ENCODE results near the gene OGDHL.
"Not testable (repeated sequence)": the region's sequence is repeated elsewhere in the genome, so short reads cannot be mapped to it uniquely, and the experiment has no call there.

Gene OGDHL

DNA sequence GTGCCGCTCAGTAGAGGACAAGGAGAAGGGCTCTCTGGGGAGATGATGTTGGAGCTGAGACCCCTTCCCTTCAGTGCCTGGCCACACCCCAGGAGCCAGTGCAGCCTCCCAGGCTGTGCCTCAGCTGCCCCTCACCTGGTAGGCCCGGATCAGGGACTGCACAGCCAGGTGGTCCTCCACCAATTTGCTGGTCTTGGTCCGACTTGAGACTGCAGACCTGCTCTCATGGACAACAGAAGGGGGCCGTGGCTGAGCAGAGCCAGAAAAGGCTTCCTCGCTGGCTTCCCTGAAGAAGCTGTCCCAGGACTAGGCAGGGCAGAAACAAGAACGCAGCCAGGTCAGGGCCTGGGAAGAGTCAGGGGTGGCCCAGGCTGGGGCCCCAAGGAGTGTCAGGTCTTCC is 5.5 kb downstream of the OGDHL start:
- DNase-seq (ENCODE audit: low read depth in 2 of 2): no peak

DNA sequence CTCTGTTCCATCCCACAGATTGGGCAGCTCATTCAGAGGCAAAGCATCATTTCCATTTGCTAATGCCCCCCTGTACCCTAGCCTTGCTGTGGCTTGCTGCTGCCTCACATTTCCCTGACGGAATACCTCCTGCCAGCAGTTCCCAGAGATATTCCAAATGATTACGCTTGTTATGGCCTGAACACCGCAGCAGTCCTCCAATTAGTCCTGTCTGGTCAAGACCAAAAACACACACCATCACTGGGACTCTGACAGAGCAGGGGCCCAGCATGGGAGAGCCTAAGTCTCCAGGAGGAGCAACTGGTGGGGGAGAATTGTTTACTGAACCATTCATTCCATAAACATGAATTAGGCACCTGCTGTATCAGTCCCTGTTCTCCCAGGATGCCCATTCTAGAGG is 6.1 kb downstream of the OGDHL start:
- no peak for DNase-seq (ENCODE audit: low read depth in 2 of 2)

DNA sequence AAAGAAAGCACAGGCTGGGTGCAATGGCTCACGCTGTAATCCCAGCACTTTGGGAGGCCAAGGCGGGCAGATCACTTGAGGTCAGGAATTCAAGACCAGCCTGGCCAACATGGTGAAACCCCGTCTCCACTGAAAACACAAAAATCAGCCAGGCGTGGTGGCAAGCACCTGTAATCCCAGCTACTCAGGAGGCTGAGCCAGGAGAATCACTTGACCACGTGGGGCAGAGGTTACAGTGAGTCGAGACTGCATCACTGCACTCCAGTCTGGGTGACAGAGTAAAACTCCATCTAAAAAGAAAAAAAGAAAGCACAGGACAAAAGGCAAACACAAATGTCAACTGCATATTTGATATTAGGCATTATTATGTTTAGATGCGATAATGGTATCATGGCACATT is 7.2 kb downstream of the OGDHL start:
- DNase-seq (ENCODE audit: low read depth in 2 of 2): not testable (repeated sequence)

DNA sequence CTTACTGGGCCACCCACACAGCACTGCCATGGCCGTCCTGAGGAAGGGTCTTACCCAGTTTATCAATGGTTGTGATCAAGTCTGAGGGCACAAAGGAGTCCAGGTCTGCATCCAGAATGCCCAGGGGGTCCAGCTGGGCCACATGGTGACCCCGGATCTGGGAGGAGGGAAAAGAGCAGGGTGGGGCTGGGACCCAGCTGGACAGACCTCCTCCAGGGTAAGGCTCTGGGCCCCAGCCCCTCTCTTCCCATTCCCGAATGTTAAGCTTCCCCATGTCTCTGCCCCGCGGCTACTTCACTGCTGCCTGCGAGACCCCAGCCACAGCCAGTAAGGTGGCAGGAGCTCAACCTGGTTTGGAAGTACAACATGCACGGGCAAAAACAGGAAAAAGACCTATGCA is 9.5 kb downstream of the OGDHL start:
- no peak for DNase-seq (ENCODE audit: low read depth in 2 of 2)

DNA sequence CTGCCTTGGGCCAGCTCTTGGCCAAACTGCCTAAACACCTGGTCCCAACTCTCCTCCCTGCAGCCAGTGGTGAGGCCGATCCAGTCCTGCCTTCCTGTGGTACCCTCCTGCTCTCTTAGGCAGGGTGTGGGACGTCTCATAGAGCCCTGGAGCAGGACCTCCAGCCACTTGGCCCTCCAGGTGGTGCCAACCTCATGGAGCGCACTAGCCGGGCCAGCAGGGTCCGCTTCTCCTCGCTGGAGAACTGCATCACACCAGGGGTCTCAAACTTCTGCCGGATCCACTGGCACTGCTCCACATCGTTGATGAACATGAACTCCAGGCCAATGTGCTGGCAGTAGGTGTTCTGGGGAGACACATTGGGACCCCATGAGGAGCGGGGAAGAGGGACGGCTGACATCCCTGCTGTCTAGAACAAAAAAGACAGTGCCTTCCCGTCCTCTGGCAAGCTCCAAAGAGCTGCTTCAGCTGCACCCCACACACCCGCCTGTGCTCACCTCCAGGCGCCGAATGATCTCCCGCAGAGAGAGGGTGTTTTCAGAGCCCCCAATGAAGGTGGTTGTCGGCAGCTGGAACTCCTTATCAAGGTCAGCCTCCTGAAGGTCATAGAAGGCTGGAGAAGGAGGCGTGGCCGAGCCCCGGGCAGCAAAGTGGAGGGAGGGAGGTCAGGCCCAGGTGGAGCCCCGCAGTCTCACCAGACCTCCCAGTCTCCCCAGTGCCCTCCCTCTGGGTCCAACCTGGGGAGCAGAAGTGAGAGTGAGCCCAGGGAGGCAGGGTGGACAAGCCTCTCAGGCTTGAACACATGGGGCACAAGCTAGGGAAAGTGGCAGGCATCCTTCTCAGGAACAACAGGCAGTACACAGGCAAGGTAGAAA is 10.2 kb downstream of the OGDHL start:
- no peak for DNase-seq (ENCODE audit: low read depth in 2 of 2)

DNA sequence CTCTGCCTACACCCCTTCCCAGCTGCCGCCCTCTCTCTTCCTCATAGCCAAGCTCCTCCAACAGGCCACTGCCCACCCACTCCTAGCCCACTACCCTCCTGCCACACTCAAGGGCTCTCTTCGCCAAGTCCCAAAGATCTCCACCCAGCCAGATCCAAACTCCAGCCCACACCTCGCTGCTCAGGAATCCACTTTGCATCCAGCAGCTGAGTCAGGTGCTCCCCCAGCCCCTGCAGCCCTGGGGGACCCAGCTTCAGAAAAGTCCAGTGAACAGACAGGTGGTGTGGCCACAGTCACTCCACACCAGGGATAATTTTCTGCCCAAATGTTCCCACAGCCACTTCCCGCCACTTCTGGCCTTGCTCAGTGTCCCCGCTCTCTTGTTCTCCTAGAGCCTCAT is 10.9 kb downstream of the OGDHL start:
- DNase-seq (ENCODE audit: low read depth in 2 of 2): no peak

DNA sequence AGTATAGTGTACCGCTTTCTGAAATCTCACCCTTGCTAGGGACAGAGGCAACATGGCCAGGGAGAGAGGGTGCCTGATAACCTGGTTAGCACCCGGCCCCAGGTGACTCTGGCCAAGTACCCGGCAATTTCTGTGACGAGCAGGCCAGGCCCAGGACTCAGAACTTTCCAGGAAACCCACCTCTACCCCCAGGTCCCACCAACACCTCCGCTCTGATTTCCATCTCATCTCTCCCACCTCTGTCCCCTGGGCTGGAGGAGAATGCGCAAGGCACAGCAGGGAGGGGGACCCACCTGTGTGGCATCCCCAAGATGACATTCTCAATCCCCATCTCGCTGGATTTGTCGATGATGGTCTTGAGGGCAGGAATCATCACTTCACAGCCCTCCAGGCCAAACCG is 11.6 kb downstream of the OGDHL start:
- no peak for DNase-seq (ENCODE audit: low read depth in 2 of 2)

DNA sequence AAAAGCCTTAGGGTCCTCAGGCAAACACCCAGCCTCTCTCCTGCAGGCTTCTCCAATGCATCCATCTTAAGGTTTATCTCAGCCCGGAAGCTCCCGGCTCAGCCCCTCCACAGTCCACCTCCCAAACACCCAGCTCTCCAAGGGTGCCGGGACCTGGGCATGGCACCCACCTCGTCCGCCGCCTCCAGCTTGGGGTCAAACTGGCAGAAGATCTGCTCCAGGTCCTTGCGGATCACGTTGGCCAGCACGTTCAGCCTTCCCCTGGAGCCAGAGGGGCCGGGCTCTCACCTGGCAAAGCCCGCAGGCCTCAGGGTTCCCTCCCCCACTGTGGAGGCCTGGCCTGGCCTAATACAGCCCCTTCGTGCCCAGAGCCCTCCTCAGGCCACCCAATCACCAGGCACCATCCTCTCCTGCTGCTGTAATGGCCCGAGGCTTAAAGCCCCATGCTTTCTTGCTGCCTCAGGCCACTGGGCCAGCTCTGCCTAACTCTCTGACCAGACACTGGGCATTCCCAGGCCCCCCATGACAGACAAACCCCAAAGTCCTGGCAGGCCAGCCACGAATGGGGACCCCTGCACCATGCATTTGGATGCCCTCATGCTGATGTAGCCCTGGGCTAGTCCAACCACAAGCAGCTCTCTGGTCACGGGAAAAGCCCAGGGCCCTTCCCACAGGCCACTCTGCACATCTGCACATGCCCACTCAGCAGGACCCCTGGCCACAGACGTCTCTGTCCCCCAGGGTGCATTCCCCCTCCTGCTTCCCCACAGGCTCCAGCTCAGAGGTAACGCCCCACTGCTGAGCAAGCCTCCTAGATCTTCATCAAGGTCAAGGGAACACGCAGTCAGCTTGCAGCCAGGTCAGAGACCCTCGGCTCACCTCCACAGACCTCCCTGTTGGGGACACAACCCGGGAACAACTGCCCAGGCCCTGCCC is 12.3 kb downstream of the OGDHL start:
- DNase-seq (ENCODE audit: low read depth in 2 of 2): no peak

DNA sequence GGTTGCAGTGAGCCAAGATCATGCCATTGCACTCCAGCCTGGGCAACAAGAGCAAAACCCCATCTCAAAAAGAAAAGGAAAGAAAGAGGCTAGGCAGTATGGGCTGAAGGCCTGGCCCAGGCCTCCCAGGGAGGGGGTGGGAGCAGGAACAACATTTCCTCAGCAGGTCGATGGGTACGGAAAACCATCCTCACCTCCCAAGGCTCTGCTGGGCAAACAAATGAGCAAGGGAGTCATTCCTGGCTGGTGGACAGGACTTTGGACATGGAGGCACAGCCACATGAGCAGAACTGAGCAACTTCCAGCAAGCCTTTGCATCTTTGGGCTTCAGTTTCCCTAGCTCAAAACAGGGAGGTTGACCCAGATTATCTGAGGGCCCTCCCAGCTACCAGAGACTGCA is 13.0 kb downstream of the OGDHL start:
- no peak for DNase-seq (ENCODE audit: low read depth in 2 of 2)

DNA sequence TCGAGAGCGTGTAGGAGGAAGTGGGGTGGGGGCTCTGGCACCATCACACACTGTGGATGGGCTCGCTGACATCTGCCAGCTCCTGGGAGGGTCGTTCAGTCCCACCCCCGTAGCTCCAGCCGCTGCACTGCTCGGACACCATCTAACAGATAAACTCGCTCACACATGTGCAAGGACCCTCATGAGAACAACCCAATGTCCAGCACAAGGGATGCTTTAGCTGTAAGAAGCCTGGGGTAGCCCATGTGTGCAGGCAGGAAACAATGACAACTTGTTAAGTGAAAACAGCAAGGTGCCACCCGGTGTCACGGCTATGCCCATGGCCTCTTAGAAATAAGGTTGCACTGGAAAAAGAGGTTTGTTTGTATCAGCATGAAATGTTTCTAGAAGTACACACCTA is 14.1 kb downstream of the OGDHL start:
- no peak for DNase-seq (ENCODE audit: low read depth in 2 of 2)

DNA sequence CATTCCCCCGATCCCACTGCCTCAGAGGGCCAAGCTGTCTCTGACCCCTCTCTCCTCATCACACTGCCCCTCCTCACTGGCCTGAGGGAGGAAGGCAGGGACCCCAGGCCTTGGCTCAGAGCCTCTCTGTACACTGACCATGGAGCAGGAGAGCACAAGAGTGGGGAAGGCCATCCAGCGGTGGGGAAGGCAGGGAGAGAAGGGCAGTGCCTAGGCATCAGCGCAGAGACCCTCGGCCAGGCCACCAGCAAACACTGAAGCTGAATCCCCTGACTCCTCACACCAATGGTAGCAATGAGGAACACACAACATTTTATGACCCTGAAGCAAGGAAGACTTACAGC is 14.8 kb downstream of the OGDHL start:
- no peak for DNase-seq (ENCODE audit: low read depth in 2 of 2)

DNA sequence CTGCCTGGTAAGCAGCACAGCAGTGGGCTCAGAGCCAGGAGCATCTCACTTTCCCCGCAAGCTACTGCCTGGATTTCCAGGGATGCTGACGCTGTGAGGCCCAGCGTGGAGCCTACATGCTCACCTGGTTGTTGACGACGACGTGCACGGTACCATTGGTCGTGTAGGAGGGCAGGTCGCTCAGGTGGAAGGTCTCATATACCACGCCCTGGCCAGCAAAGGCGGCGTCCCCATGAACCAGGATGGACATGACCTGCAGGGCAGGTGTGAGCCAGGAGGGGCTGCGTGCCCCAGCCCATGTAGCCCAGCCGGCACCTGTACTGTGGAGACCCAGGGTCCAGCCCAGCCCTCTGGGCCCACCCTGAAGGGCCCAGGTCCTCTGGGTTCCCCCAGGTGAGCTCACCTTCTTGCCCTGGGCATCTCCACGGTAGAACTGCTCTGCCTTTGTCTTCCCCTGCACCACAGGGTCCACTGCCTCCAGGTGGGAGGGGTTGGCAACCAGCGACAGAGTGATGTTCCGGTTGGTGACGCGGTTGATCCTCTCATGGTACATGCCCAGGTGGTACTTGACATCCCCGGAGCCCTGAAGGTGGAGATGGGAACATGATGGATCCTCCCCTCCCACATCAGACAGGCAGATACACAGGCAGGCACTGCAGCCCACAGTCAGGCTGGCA is 15.4 kb downstream of the OGDHL start:
- DNase-seq (ENCODE audit: low read depth in 2 of 2): no peak

DNA sequence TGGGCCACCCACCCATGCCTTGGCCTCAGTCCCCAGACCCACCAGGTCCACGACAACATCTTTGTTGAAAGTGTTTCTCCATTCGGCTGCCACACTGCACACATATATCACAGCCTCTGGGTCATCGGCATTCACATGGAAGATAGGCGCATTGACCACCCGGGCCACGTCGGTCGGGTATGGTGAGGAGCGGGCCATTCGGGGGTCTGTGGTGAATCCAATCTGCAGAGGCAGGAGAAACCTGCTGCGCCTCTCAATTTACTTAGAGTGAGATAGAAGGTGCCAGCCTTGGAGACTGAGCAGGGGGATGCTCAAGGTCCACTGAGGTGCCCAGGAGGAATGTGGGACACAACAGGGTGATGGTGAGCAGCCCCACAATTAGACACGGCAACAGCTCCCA is 16.4 kb downstream of the OGDHL start:
- no peak for DNase-seq (ENCODE audit: low read depth in 2 of 2)

DNA sequence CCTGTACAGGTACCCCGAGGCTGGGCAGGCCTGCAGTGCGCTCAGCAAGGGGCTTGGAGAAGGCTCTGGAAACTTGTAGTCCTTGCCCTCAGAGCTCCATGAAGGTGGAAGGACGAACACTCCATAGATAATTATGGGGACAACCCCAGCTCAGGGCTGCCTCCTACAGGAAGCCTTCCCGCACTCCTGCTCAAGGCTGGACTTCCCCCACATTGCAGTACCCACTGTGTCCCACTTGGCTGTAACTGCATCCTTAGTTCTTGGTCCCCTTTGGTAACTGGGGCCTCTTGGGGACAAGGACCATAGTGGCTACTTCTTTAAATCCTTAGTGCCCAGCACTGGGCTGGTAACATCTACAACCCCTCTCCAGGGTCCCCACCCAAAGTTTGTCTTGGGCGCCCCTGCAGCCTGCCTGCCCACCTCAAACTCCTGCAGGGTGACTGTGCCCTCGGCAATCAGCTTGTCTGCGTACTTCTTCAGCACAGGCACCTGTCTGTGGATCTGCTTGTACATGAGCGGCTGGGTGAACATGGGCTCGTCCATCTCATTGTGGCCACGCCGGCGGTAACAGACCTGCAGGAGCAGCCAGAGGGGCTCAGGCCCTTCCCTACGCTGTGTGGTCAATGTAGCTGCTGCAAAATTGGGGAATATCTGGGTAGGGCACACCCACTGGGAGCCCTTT is 17.1 kb downstream of the OGDHL start:
- no peak for DNase-seq (ENCODE audit: low read depth in 2 of 2)

DNA sequence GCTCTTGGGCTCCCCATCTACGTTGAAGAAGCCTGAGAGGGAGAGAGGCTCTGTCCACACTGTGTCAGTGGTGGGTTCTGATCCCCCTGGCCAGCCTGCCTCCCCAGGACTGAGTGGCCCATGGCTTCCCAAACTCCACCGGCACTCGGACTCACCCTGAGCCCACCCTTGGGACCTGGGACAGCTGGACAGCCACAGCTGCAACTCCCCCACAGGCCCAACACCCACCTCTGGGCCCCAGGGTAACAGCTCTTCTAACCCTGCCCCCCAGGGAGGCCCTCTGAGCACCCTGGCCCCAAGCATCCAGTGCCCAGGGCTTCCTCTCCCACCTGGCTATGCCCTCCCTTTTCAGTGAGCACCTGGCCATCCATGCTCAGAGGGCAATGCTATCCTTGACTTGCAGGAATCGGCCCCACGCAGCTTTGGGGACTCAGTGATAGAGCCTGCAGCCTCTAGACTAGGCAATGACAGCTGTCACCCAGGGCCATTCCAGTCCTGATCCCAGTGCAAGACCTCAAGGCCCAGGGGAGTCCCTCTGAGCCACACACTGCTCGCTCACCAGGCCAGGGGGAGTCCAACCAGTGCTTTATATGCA is 17.9 kb downstream of the OGDHL start:
- DNase-seq (ENCODE audit: low read depth in 2 of 2): no peak

DNA sequence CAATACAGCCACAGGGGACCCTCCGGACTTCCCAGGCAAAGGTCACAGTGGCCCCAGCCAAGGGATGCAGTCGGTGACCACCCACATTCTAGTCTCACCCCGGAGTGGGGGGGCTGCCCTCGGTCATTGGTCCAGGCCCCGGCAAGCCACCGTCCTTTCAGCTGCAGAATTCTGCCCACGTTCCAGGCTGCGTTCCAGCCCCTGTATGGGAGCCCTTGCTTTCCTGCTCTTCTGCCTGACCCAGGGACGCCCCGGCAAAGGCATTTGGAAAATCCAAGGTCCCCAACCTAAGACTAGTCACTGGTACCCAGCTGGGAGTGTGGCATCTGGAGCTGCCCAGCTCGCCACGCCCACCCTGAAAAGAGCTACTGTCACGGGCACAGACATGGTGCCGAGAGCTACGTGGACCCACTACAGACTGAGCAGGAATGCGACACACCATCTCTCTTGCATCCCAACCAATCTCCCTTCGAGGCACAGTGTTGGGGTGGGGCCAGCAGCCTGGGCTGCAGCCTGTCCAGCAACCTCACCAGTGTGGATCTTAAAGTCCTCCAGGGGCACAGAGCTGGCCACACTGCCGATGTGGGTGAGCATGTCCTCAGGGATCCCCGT is 18.6 kb downstream of the OGDHL start:
- DNase-seq (ENCODE audit: low read depth in 2 of 2): no peak

DNA sequence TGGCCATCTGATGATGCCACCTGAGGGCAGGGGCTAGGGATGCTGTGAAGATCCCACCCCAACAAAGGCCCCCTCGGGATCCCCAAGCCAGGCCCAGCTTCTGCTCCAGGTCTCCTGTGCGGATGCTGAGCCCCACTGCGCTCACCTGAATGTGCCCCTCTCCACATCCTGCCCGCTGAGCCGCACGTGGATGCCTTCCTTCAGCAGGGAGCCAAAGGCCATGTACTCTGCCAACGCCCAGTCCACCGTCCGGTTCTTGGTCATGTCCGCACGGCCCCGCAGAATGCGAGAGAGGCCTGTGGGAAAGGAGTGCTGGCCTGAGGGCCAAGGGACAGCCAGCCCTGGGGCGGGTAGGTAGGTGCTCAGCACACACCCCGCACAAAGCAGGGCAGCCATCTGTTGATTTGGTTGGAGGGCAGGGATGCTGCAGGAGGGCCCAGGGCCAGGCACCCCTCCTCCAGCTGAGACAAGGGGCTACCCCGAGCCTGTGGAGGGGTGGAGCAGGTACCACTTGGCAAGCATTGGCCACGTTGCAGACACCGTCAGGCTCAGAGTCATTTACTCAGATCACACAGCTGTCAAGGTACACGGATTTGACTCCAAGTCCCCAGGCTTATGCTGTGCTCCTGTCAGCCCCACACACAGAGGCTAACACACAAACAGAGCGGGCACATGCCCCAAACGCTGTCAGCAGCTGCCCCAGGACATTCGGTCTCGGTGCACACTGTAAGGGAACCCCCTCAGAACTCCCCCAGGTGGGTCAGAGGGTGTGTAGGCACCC is 19.2 kb downstream of the OGDHL start:
- no peak for DNase-seq (ENCODE audit: low read depth in 2 of 2)

DNA sequence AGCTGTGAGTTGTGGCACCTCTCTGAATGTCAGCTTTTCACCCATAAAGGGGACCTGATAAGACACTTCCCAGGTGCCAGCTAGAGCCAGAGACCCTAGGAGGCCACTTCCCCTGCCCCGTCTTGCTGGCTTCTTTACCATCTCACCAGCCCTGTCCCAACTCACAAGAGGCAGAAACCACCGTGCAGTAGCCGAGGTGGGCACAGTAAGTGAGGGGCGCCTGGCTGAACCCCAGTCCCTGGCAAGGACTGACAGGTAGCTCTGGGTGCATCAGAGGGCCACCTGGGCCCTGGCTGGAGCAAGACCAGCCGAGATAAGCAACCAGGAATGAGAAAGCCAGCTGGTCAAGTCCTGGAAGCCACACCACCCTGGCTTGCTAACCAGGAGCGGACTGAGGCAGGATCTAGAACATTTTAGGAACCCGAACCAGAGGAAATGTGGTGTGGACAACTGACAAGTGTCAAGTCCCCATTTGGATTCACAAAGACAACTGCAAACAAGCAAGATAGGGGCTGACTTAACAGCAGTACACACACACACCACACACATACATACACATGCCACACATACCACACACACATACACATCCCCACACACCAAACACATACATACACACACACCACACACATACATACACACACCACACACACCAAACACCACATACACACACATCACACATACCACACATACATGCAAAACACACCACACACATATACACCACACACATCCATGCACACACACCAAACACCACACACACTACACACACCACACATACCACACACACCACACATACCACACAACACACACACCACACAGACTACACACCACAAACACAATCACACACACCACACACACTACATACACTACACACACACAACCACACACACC is 20.8 kb downstream of the OGDHL start:
- no peak for DNase-seq (ENCODE audit: low read depth in 2 of 2)
